Caco-2 (cell line): ENCODE data around the gene TASOR2. TPM values are rescaled to one million over a fixed set of nuclear protein-coding genes. Genes with fewer than 3 reads are reported as not detected.

ENCODE experiments used
- BruUV-seq: library from RNA; stranded (reverse); fragments of 400-500 nt; replicated peaks from 2 replicates; lab custom pipeline; 2021; lab: Mats Ljungman, UMichigan
- CTCF ChIA-PET: fragments of 300-600 bp; sonication (Branson Sonifier 250); formaldehyde crosslinking; loops from one replicate; lab custom pipeline; 2022; ENCODE audit warnings: antibody characterized with exemption; lab: Charles Lee
- POLR2A ChIA-PET: fragments of 300-600 bp; sonication (Branson Sonifier 250); formaldehyde crosslinking; loops from one replicate; lab custom pipeline; 2022; ENCODE audit warnings: antibody characterized with exemption; lab: Charles Lee
- DNase-seq, 2 experiments: peaks; one replicate each; pipeline versions ENCODE4 v3.0.0 to v3.0.0-alpha.2; 2020 to 2022
- H3K27me3 ChIP-seq: replicated peaks from 2 replicates; pipeline ENCODE4 v1.6.0; 2011; ENCODE audit warnings: low read length; ENCODE audit not compliant: control insufficient read depth, insufficient read depth
- H3K36me3 ChIP-seq: 2 replicates; pipeline ENCODE4 v1.5.1; 2011; ENCODE audit warnings: low read length; ENCODE audit not compliant: control insufficient read depth, insufficient read depth
- H3K4me1 ChIP-seq: fragments of 250-450 bp; sonication (Bioruptor Pico); 2 replicates; pipeline ENCODE4 v1.5.1; 2020; ENCODE audit warnings: mild to moderate bottlenecking
- H3K4me3 ChIP-seq: 2 replicates; pipeline ENCODE4 v1.5.1; 2011; ENCODE audit warnings: low read depth, mild to moderate bottlenecking, control low read depth, low read length
- H3K9me3 ChIP-seq: fragments of 250-450 bp; sonication (Bioruptor Pico); 2 replicates; pipeline ENCODE4 v1.5.1; 2020; ENCODE audit warnings: mild to moderate bottlenecking, moderate library complexity
- H3K27ac Mint-ChIP-seq: one replicate; pipeline ENCODE4 v1.8.0; 2022; ENCODE audit warnings: mixed read lengths; ENCODE audit not compliant: unreplicated experiment
- H3K27me3 Mint-ChIP-seq: one replicate; pipeline ENCODE4 v1.8.0; 2022; ENCODE audit warnings: mixed read lengths; ENCODE audit not compliant: insufficient read depth, unreplicated experiment
- H3K36me3 Mint-ChIP-seq: one replicate; pipeline ENCODE4 v1.8.0; 2022; ENCODE audit warnings: mild to moderate bottlenecking, mixed read lengths; ENCODE audit not compliant: insufficient read depth, unreplicated experiment
- H3K4me1 Mint-ChIP-seq: one replicate; pipeline ENCODE4 v1.8.0; 2022; ENCODE audit warnings: low read depth, mixed read lengths; ENCODE audit not compliant: unreplicated experiment
- H3K4me3 Mint-ChIP-seq: one replicate; pipeline ENCODE4 v1.8.0; 2022; ENCODE audit warnings: mild to moderate bottlenecking, moderate library complexity, mixed read lengths; ENCODE audit not compliant: unreplicated experiment
- H3K9me3 Mint-ChIP-seq: one replicate; pipeline ENCODE4 v1.8.0; 2022; ENCODE audit warnings: mixed read lengths; ENCODE audit not compliant: unreplicated experiment
- intact Hi-C: fragments of 100-400 bp; cut with micrococcal nuclease; formaldehyde crosslinking; loops from one replicate; pipeline ENCODE4 v1.10.0; 2022; ENCODE audit not compliant: unreplicated experiment
- total RNA-seq: library from RNA; stranded (reverse); gene quantifications from 2 replicates; pipeline ENCODE4 v1.2.3, GENCODE V29; 2022
- TF ChIP-seq, protein P1 (sequence below), 2 experiments: fragments of 200-600 bp in 1 of 2; IDR thresholded peaks; 1 replicate in 1 of 2; 2 replicates in 1 of 2; pipeline versions ENCODE4 v1.5.1 to v1.8.0; 2011 to 2022; ENCODE audit warnings: antibody characterized with exemption in 1 of 2, control low read depth in 1 of 2, inconsistent platforms in 1 of 2, low read depth in 1 of 2, low read length in 1 of 2, mild to moderate bottlenecking in 1 of 2, moderate library complexity in 1 of 2; ENCODE audit not compliant: insufficient read depth in 1 of 2, severe bottlenecking in 1 of 2, unreplicated experiment in 1 of 2

The TASOR2 gene
- total RNA-seq, 1 experiment from 2014 or later = 102 TPM

DNA sequence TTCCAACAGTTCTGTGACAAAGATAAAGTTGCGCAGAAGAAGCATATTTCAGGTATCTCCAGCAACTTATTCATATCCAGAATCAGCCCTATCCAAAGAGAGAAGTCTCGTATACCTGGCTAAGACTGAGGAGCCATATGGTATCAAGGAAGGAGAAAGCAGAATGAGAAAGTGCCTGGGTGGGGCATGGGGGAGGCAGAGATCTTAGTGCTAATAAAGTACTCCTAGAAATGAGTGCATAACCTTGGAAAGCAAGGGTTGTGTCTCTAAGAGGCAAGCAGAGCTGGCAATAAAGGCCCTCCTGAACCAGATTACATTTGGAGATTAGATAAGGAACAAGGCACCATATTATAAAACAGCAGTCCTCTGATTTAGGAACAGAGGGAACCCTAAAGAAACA is 12.7 kb downstream of the TASOR2 start:
- Mint-ChIP-seq H3K4me1 (peaks cover 32% of the 10 kb centered on the region), H3K4me3 (no peak overlapping the region), H3K27me3 (no peaks in the 10 kb centered on the region), H3K27ac (no peak overlapping the region), H3K36me3 (no peaks in the 10 kb centered on the region), H3K9me3 (no peaks in the 10 kb centered on the region)
- TF ChIP-seq, protein P1, sequence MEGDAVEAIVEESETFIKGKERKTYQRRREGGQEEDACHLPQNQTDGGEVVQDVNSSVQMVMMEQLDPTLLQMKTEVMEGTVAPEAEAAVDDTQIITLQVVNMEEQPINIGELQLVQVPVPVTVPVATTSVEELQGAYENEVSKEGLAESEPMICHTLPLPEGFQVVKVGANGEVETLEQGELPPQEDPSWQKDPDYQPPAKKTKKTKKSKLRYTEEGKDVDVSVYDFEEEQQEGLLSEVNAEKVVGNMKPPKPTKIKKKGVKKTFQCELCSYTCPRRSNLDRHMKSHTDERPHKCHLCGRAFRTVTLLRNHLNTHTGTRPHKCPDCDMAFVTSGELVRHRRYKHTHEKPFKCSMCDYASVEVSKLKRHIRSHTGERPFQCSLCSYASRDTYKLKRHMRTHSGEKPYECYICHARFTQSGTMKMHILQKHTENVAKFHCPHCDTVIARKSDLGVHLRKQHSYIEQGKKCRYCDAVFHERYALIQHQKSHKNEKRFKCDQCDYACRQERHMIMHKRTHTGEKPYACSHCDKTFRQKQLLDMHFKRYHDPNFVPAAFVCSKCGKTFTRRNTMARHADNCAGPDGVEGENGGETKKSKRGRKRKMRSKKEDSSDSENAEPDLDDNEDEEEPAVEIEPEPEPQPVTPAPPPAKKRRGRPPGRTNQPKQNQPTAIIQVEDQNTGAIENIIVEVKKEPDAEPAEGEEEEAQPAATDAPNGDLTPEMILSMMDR (IDR thresholded peaks at IDR 0.05; ENCODE audit: insufficient read depth in 1 of 2, low read depth in 1 of 2, low read length in 1 of 2, severe bottlenecking in 1 of 2, unreplicated experiment in 1 of 2) = no peak
- intact Hi-C loops = no loop called here
- DNase-seq = no peak
- H3K9me3 ChIP-seq = no peaks in the 10 kb centered on the region
- no peaks in the 10 kb centered on the region for H3K36me3 ChIP-seq
- H3K4me3 ChIP-seq = no peak overlapping the region
- POLR2A ChIA-PET = no interaction called here
- H3K4me1 ChIP-seq = peaks cover 15% of the 10 kb centered on the region
- no peaks in the 10 kb centered on the region for H3K27me3 ChIP-seq
- CTCF ChIA-PET = no interaction called here
- BruUV-seq = no TSS peak

DNA sequence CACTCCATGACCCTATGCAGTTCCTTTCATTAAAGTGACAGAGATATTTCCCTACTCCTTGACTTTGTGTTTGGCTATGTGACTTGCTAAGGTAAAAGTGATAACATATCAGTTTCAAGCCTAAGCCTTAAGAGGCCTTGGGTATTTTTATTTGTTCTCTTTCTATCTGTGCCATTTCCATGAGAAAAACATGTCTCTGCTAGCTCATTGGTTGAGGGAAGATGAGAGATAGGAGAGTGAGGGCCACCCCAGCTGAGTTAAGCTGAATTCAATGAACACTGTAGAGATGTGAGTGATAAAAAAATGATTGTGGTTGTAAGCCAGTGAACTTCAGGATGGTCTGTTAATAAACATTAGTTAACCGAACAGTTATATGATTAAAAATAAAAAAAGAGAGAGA is 13.4 kb downstream of the TASOR2 start:
- Histone ChIP-seq H3K36me3 (no peaks in the 10 kb centered on the region), H3K4me3 (no peak overlapping the region), H3K4me1 (peaks cover 15% of the 10 kb centered on the region), H3K27me3 (no peaks in the 10 kb centered on the region), H3K9me3 (no peaks in the 10 kb centered on the region)
- intact Hi-C loops = no loop called here
- TF ChIP-seq, protein P1 (IDR thresholded peaks at IDR 0.05; ENCODE audit: insufficient read depth in 1 of 2, low read depth in 1 of 2, low read length in 1 of 2, severe bottlenecking in 1 of 2, unreplicated experiment in 1 of 2) = no peak
- H3K9me3 Mint-ChIP-seq = no peaks in the 10 kb centered on the region
- no peak overlapping the region for H3K4me3 Mint-ChIP-seq
- DNase-seq = no peak
- ChIA-PET POLR2A (no interaction called here), CTCF (no interaction called here)
- BruUV-seq = no TSS peak
- no peaks in the 10 kb centered on the region for H3K36me3 Mint-ChIP-seq
- no peaks in the 10 kb centered on the region for H3K27me3 Mint-ChIP-seq
- peaks cover 31% of the 10 kb centered on the region for H3K4me1 Mint-ChIP-seq
- H3K27ac Mint-ChIP-seq = no peak overlapping the region

DNA sequence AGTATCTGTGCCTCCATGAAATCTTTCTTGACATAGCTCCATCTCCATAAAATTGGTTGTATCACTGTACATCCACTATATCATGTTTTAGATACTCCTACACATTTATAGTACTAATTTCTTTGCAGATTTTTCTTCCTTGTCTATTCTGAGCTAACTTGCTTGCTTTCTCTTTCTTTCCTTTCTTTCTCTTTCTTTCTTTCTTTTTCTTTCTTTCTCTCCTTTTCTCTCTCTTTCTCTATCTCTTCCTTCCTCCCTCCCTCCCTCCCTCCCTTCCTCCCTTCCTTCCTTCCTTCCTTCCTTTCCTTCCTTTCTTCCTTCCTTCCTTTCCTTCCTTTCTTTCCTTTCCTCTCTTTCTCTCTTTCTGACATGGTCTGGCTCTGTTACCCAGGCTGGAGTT is 23.7 kb downstream of the TASOR2 start:
- H3K4me1 Mint-ChIP-seq = no peaks in the 10 kb centered on the region
- no peaks in the 10 kb centered on the region for H3K9me3 ChIP-seq
- H3K4me3 Mint-ChIP-seq = no peak overlapping the region
- H3K27me3 ChIP-seq = no peaks in the 10 kb centered on the region
- no peaks in the 10 kb centered on the region for H3K9me3 Mint-ChIP-seq
- TF ChIP-seq, protein P1 (IDR thresholded peaks at IDR 0.05; ENCODE audit: insufficient read depth in 1 of 2, low read depth in 1 of 2, low read length in 1 of 2, severe bottlenecking in 1 of 2, unreplicated experiment in 1 of 2) = no peak
- H3K4me3 ChIP-seq = no peak overlapping the region
- CTCF ChIA-PET = interaction anchor here (0.5 to 0.6 kb wide), 2 partner anchors 349 to 377 kb away, joined by 3 read pairs; no protein-coding TSS in a partner anchor
- no peaks in the 10 kb centered on the region for H3K27me3 Mint-ChIP-seq
- intact Hi-C loops = no loop called here
- H3K4me1 ChIP-seq = no peaks in the 10 kb centered on the region
- BruUV-seq = no TSS peak
- no peaks in the 10 kb centered on the region for H3K36me3 Mint-ChIP-seq
- no peak for DNase-seq
- no peaks in the 10 kb centered on the region for H3K36me3 ChIP-seq
- no peak overlapping the region for H3K27ac Mint-ChIP-seq
- POLR2A ChIA-PET = no interaction called here
